ENCODE results near the gene KCNJ14.

Gene KCNJ14

GRCh38 chr19:48445606-48446481, 9.5 kb upstream of the KCNJ14 start, which contains the start of gene GRWD1:
GRWD1 (plus strand) TSS chr19:48445983; CDS start chr19:48446006, 23 bp downstream.
- Histone ChIP-seq H3K4me3 (ENCODE audit: low read length) (peak within 1 kb of the TSS; percentile 94), H3K36me3 (ENCODE audit: insufficient read depth, low read depth, low read length) (peaks cover 37% of the 10 kb centered on the region), H3K27me3 (ENCODE audit: insufficient read depth, low read length) (peaks cover 39% of the 10 kb centered on the region), H3K4me1 (ENCODE audit: insufficient read depth, low read length) (peaks cover 8% of the 10 kb centered on the region; the same call in 1 of the 2 replicates), H3K27ac (ENCODE audit: low read length) (no peak within 1 kb of the TSS), H3K9me3 (ENCODE audit: insufficient read depth, low read depth, low read length) (no peaks in the 10 kb centered on the region), H3K9ac (ENCODE audit: low read depth, low read length) (peak within 1 kb of the TSS; percentile 94)

GRCh38 chr19:48446579-48446978, 8.8 kb upstream of the KCNJ14 start:
- Histone ChIP-seq H3K9me3 (ENCODE audit: insufficient read depth, low read depth, low read length) (no peaks in the 10 kb centered on the region), H3K4me3 (ENCODE audit: low read length) (peak overlapping the region; percentile 94), H3K36me3 (ENCODE audit: insufficient read depth, low read depth, low read length) (peaks cover 44% of the 10 kb centered on the region), H3K4me1 (ENCODE audit: insufficient read depth, low read length) (peaks cover 8% of the 10 kb centered on the region; the same call in 1 of the 2 replicates), H3K9ac (ENCODE audit: low read depth, low read length) (peak overlapping the region; percentile 94), H3K27me3 (ENCODE audit: insufficient read depth, low read length) (peaks cover 32% of the 10 kb centered on the region), H3K27ac (ENCODE audit: low read length) (no peak overlapping the region)

GRCh38 chr19:48448563-48448962, 6.8 kb upstream of the KCNJ14 start:
- Histone ChIP-seq H3K4me1 (ENCODE audit: insufficient read depth, low read length) (peaks cover 8% of the 10 kb centered on the region; the same call in 1 of the 2 replicates), H3K27me3 (ENCODE audit: insufficient read depth, low read length) (peaks cover 18% of the 10 kb centered on the region), H3K9me3 (ENCODE audit: insufficient read depth, low read depth, low read length) (no peaks in the 10 kb centered on the region), H3K27ac (ENCODE audit: low read length) (no peak overlapping the region), H3K4me3 (ENCODE audit: low read length) (no peak overlapping the region), H3K9ac (ENCODE audit: low read depth, low read length) (no peak overlapping the region), H3K36me3 (ENCODE audit: insufficient read depth, low read depth, low read length) (peaks cover 62% of the 10 kb centered on the region)

GRCh38 chr19:48450441-48450840, 4.9 kb upstream of the KCNJ14 start:
- H3K9me3 ChIP-seq (ENCODE audit: insufficient read depth, low read depth, low read length), result no peaks in the 10 kb centered on the region
- no peak overlapping the region for H3K27ac ChIP-seq (ENCODE audit: low read length)
- H3K4me1 ChIP-seq (ENCODE audit: insufficient read depth, low read length), result no peaks in the 10 kb centered on the region
- no peak overlapping the region for H3K9ac ChIP-seq (ENCODE audit: low read depth, low read length)
- no peaks in the 10 kb centered on the region for H3K27me3 ChIP-seq (ENCODE audit: insufficient read depth, low read length)
- H3K4me3 ChIP-seq (ENCODE audit: low read length), result no peak overlapping the region
- H3K36me3 ChIP-seq (ENCODE audit: insufficient read depth, low read depth, low read length), result peaks cover 74% of the 10 kb centered on the region

GRCh38 chr19:48450863-48451262, 4.5 kb upstream of the KCNJ14 start:
- Histone ChIP-seq H3K27ac (ENCODE audit: low read length) (no peak overlapping the region), H3K9me3 (ENCODE audit: insufficient read depth, low read depth, low read length) (no peaks in the 10 kb centered on the region), H3K4me1 (ENCODE audit: insufficient read depth, low read length) (no peaks in the 10 kb centered on the region), H3K36me3 (ENCODE audit: insufficient read depth, low read depth, low read length) (peaks cover 78% of the 10 kb centered on the region), H3K9ac (ENCODE audit: low read depth, low read length) (no peak overlapping the region), H3K4me3 (ENCODE audit: low read length) (no peak overlapping the region), H3K27me3 (ENCODE audit: insufficient read depth, low read length) (no peaks in the 10 kb centered on the region)

DNA sequence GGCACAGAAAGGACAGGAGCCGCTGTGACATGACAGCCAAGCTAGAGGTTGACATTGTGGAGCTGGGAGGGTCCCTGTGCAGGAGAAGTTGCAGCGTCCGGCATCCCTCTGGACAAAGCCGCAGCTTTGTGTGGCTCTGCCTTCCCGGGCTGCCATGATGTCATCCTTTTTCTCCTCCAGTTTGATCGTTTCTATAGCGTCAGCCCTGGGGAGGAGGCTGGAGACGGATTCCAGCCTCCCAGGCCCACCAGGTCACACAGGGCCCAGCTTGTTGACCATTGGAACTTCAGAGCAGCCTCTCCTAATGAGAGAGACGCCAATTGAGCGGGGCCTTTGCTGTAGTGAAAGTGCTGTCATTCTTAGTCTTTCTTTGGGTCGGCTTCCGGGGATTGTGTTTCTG, 3.8 kb upstream of the KCNJ14 start:
- Histone ChIP-seq H3K27ac (ENCODE audit: low read length) (no peak overlapping the region), H3K27me3 (ENCODE audit: insufficient read depth, low read length) (no peaks in the 10 kb centered on the region), H3K4me1 (ENCODE audit: insufficient read depth, low read length) (no peaks in the 10 kb centered on the region), H3K9ac (ENCODE audit: low read depth, low read length) (no peak overlapping the region), H3K36me3 (ENCODE audit: insufficient read depth, low read depth, low read length) (peaks cover 85% of the 10 kb centered on the region), H3K9me3 (ENCODE audit: insufficient read depth, low read depth, low read length) (no peaks in the 10 kb centered on the region), H3K4me3 (ENCODE audit: low read length) (no peak overlapping the region)

GRCh38 chr19:48452289-48453190, 2.8 kb upstream of the KCNJ14 start:
- Histone ChIP-seq H3K4me1 (ENCODE audit: insufficient read depth, low read length) (no peaks in the 10 kb centered on the region), H3K27me3 (ENCODE audit: insufficient read depth, low read length) (no peaks in the 10 kb centered on the region), H3K27ac (ENCODE audit: low read length) (no peak overlapping the region), H3K4me3 (ENCODE audit: low read length) (no peak overlapping the region), H3K36me3 (ENCODE audit: insufficient read depth, low read depth, low read length) (peaks cover 87% of the 10 kb centered on the region), H3K9ac (ENCODE audit: low read depth, low read length) (no peak overlapping the region), H3K9me3 (ENCODE audit: insufficient read depth, low read depth, low read length) (no peaks in the 10 kb centered on the region)

GRCh38 chr19:48454150-48454730, 1.1 kb upstream of the KCNJ14 start:
- Histone ChIP-seq H3K9ac (ENCODE audit: low read depth, low read length) (no peak overlapping the region), H3K9me3 (ENCODE audit: insufficient read depth, low read depth, low read length) (no peaks in the 10 kb centered on the region), H3K36me3 (ENCODE audit: insufficient read depth, low read depth, low read length) (peaks cover 72% of the 10 kb centered on the region), H3K27ac (ENCODE audit: low read length) (no peak overlapping the region), H3K4me3 (ENCODE audit: low read length) (no peak overlapping the region), H3K4me1 (ENCODE audit: insufficient read depth, low read length) (no peaks in the 10 kb centered on the region), H3K27me3 (ENCODE audit: insufficient read depth, low read length) (no peaks in the 10 kb centered on the region)

DNA sequence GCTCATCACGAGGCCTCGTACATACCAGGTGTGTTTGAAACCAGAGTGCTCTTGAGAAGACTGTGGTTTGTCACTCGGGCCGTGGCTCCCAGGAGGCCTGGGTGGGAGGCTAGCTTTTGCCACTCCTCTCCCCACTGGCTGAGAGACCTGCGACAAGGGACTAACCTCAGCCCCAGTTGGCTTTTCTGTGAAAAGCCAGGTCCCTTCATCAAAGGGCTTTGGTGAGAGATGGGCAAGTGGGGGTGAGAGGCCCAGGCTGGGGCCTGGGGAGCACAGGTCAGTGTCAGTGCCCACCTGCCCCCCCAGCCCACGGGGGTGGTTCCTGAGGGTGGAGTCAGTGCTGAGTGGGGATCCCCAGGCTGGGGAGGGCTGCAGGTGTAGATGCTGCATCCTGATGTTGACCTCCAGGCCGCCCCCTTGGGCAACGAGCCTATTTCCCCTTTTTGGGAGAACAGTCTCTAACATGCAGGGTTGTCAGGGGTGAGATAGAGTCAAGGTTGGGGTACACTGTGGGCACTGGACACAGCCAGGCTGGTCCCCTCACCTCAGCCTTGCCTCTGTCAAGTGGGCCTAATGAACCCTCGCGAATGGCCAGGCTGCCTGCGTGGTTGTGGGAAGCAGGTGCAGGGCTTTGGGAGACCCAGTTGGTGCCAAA, 661 bp downstream of the KCNJ14 start:
- peaks cover 54% of the 10 kb centered on the region for H3K36me3 ChIP-seq (ENCODE audit: insufficient read depth, low read depth, low read length)

DNA sequence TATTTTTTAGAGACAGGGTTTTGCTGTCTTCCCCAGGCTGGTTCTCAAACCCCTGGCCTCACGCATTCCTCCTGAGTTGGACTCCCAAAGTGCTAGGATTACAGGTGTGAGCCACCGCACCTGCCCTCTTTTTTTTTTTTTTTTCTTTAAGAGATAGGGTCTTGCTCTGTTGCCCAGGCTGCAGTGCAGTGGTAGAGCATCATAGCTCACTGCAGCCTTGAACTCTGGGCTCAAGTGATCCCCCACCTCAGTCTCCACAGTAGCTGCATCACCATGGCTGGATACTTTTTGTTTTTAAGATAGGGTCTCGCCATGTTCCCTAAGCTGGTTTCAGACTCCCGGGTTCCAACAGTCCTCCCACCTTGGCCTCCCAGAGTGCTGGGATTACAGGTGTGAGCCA, 1.5 kb downstream of the KCNJ14 start:
- no peak overlapping the region for H3K9ac ChIP-seq (ENCODE audit: low read depth, low read length)
- no peak overlapping the region for H3K27ac ChIP-seq (ENCODE audit: low read length)
- no peak overlapping the region for H3K4me3 ChIP-seq (ENCODE audit: low read length)
- no peaks in the 10 kb centered on the region for H3K9me3 ChIP-seq (ENCODE audit: insufficient read depth, low read depth, low read length)
- no peaks in the 10 kb centered on the region for H3K27me3 ChIP-seq (ENCODE audit: insufficient read depth, low read length)
- peaks cover 45% of the 10 kb centered on the region for H3K36me3 ChIP-seq (ENCODE audit: insufficient read depth, low read depth, low read length)
- no peaks in the 10 kb centered on the region for H3K4me1 ChIP-seq (ENCODE audit: insufficient read depth, low read length)

More for the DNA sequence above, 661 bp downstream of the KCNJ14 start:
- Histone ChIP-seq H3K4me1 (ENCODE audit: insufficient read depth, low read length) (no peaks in the 10 kb centered on the region), H3K4me3 (ENCODE audit: low read length) (no peak overlapping the region), H3K9me3 (ENCODE audit: insufficient read depth, low read depth, low read length) (no peaks in the 10 kb centered on the region), H3K9ac (ENCODE audit: low read depth, low read length) (no peak overlapping the region), H3K27me3 (ENCODE audit: insufficient read depth, low read length) (no peaks in the 10 kb centered on the region), H3K27ac (ENCODE audit: low read length) (no peak overlapping the region)

- H3K27ac ChIP-seq (ENCODE audit: low read length), result no peak overlapping the region
- no peak overlapping the region for H3K4me3 ChIP-seq (ENCODE audit: low read length)
- peaks cover 36% of the 10 kb centered on the region for H3K36me3 ChIP-seq (ENCODE audit: insufficient read depth, low read depth, low read length)
- H3K27me3 ChIP-seq (ENCODE audit: insufficient read depth, low read length), result no peaks in the 10 kb centered on the region
- no peaks in the 10 kb centered on the region for H3K9me3 ChIP-seq (ENCODE audit: insufficient read depth, low read depth, low read length)
- H3K9ac ChIP-seq (ENCODE audit: low read depth, low read length), result no peak overlapping the region
- no peaks in the 10 kb centered on the region for H3K4me1 ChIP-seq (ENCODE audit: insufficient read depth, low read length)
Measured at GRCh38 chr19:48458016-48458415, 2.6 kb downstream of the KCNJ14 start.

Measured in iPS-20b (cell line).